Ascending aorta (tissue), 2 donors: ENCODE measurements around the gene LGR4. TPM values are rescaled to one million over a fixed set of nuclear protein-coding genes. Genes with fewer than 3 reads are reported as not detected.
A peak's percentile ranks its signal among the peaks of the same experiment; 100 is the strongest.

Experiments used
- DNase-seq, 2 donors: peaks; one replicate each; pipeline ENCODE4 v3.0.0-alpha.2; 2019; ENCODE audit warnings: low spot score in 2 of 2
- H3K27ac ChIP-seq, 2 donors: fragments of 200-600 bp; sonication (generic); one replicate each; pipeline ENCODE4 v1.5.1; 2016 to 2017; ENCODE audit warnings: mild to moderate bottlenecking in 1 of 2
- H3K27me3 ChIP-seq: fragments of 200-600 bp; sonication (generic); one replicate; pipeline ENCODE4 v1.5.1; 2017
- H3K36me3 ChIP-seq, 2 donors: fragments of 200-600 bp; sonication (generic); one replicate each; pipeline ENCODE4 v1.5.1; 2016
- H3K4me1 ChIP-seq, 2 donors: fragments of 200-600 bp; sonication (generic); one replicate each; pipeline ENCODE4 v1.5.1; 2016 to 2017; ENCODE audit warnings: mild to moderate bottlenecking in 1 of 2
- H3K4me3 ChIP-seq, 2 donors: fragments of 200-600 bp; sonication (generic); one replicate each; pipeline ENCODE4 v1.5.1; 2016 to 2017; ENCODE audit warnings: mild to moderate bottlenecking in 1 of 2
- H3K9me3 ChIP-seq, 2 donors: fragments of 200-600 bp; sonication (generic); one replicate each; pipeline ENCODE4 v1.5.1; 2016
- CTCF ChIP-seq, 3 experiments: fragments of 200-600 bp in 2 of 3; fragments of 450-650 bp in 1 of 3; sonication (generic) in 2 of 3; IDR thresholded peaks; one replicate each; pipeline ENCODE4 v1.5.1; 2016 to 2019; ENCODE audit warnings: antibody characterized with exemption in 3 of 3, mild to moderate bottlenecking in 1 of 3, moderate library complexity in 1 of 3
- intact Hi-C: fragments of 100-400 bp; cut with DNase I; formaldehyde crosslinking; loops from one replicate; pipeline ENCODE4 v1.15.1; 2023
- total RNA-seq: library from RNA; depleted of rRNA; stranded (reverse); fragments of >200 nt; gene quantifications from one replicate; pipeline ENCODE4 v1.1.0, GENCODE V29; 2016

Gene LGR4
- total RNA-seq, 1 donor from 2014 or later: 46.8 TPM

- H3K36me3 ChIP-seq: no peaks in the 10 kb centered on the region
- H3K9me3 ChIP-seq: no peaks in the 10 kb centered on the region
- intact Hi-C loops: loop anchor here (10.0 kb wide), 2 partner anchors 728 to 1188 kb away; no protein-coding TSS in a partner anchor
- no peak overlapping the region for H3K4me3 ChIP-seq
- no peak for TF ChIP-seq CTCF (IDR thresholded peaks at IDR 0.05)
- DNase-seq: no peak
- no peak overlapping the region for H3K27ac ChIP-seq
- H3K4me1 ChIP-seq: no peaks in the 10 kb centered on the region
- H3K27me3 ChIP-seq: no peaks in the 10 kb centered on the region
These were observed 10.2 kb upstream of the LGR4 start for GRCh38 chr11:27482793-27483192.

GRCh38 chr11:27481992-27482391, 9.4 kb upstream of the LGR4 start:
- intact Hi-C loops: loop anchor here (10.0 kb wide), 2 partner anchors 727 to 1187 kb away; no protein-coding TSS in a partner anchor
- Histone ChIP-seq H3K4me1 (no peaks in the 10 kb centered on the region), H3K27ac (no peak overlapping the region), H3K27me3 (no peaks in the 10 kb centered on the region), H3K9me3 (no peaks in the 10 kb centered on the region), H3K4me3 (no peak overlapping the region), H3K36me3 (no peaks in the 10 kb centered on the region)
- no peak for DNase-seq
- no peak for TF ChIP-seq CTCF (IDR thresholded peaks at IDR 0.05)

- Histone ChIP-seq H3K4me1 (no peaks in the 10 kb centered on the region), H3K36me3 (no peaks in the 10 kb centered on the region), H3K9me3 (no peaks in the 10 kb centered on the region), H3K27ac (no peak overlapping the region), H3K4me3 (no peak overlapping the region), H3K27me3 (no peaks in the 10 kb centered on the region)
- DNase-seq: no peak
- no peak for TF ChIP-seq CTCF (IDR thresholded peaks at IDR 0.05)
- intact Hi-C loops: loop anchor here (10.0 kb wide), 1 partner anchor 633 kb away; no protein-coding TSS in a partner anchor
These were observed 5.2 kb upstream of the LGR4 start for GRCh38 chr11:27477831-27478230.

- H3K36me3 ChIP-seq: no peaks in the 10 kb centered on the region
- intact Hi-C loops: loop anchor here (10.0 kb wide), 1 partner anchor 632 kb away; no protein-coding TSS in a partner anchor
These were observed 4.7 kb upstream of the LGR4 start for GRCh38 chr11:27477243-27477642.

GRCh38 chr11:27475622-27476021, 3.0 kb upstream of the LGR4 start:
- H3K9me3 ChIP-seq: no peaks in the 10 kb centered on the region
- H3K4me1 ChIP-seq: no peaks in the 10 kb centered on the region
- no peaks in the 10 kb centered on the region for H3K27me3 ChIP-seq
- H3K36me3 ChIP-seq: no peaks in the 10 kb centered on the region
- H3K4me3 ChIP-seq: no peak overlapping the region
- DNase-seq: no peak
- no peak overlapping the region for H3K27ac ChIP-seq
- no peak for TF ChIP-seq CTCF (IDR thresholded peaks at IDR 0.05)
- intact Hi-C loops: loop anchor here (10.0 kb wide), 1 partner anchor 631 kb away; no protein-coding TSS in a partner anchor

More at GRCh38 chr11:27477243-27477642, 4.7 kb upstream of the LGR4 start:
- no peaks in the 10 kb centered on the region for H3K9me3 ChIP-seq
- no peak for TF ChIP-seq CTCF (IDR thresholded peaks at IDR 0.05)
- no peak overlapping the region for H3K4me3 ChIP-seq
- H3K4me1 ChIP-seq: no peaks in the 10 kb centered on the region
- DNase-seq: no peak
- no peaks in the 10 kb centered on the region for H3K27me3 ChIP-seq
- H3K27ac ChIP-seq: no peak overlapping the region

GRCh38 chr11:27473017-27473406, 422 bp upstream of the LGR4 start:
- Histone ChIP-seq H3K36me3 (no peaks in the 10 kb centered on the region), H3K4me3 (peak overlapping the region; percentile 98 to 99), H3K4me1 (peaks cover 0 to 12% of the 10 kb centered on the region in 2 donors), H3K27me3 (no peaks in the 10 kb centered on the region), H3K9me3 (no peaks in the 10 kb centered on the region), H3K27ac (peak overlapping the region; percentile 70 to 92)
- no peak for DNase-seq
- intact Hi-C loops: loop anchor here (2.0 to 10.0 kb wide), 5 partner anchors 34 to 628 kb away; partner anchors contain the start of genes CCDC34 and LIN7C
- TF ChIP-seq CTCF (IDR thresholded peaks at IDR 0.05): no peak
